HG03521 (cell line): ENCODE data around the gene TOR1A.
A peak's percentile ranks its signal among the peaks of the same experiment; 100 is the strongest.

Experiments used
- ATAC-seq: cut with Tn5 transposase; IDR thresholded peaks from one replicate; pipeline ENCODE4 v1.9.1; 2021; ENCODE audit warnings: mild to moderate bottlenecking, moderate library complexity; ENCODE audit not compliant: unreplicated experiment

The TOR1A gene

GRCh38 chr9:129823935-129824601 is at the start of gene TOR1A:
TSS of gene TOR1A (minus strand) at chr9:129824136. CDS start at chr9:129824085, 51 bp downstream.
- ATAC-seq = peak; percentile 87

- no peak for ATAC-seq
Measured at GRCh38 chr9:129871046-129871445, 47.1 kb upstream of the TOR1A start.

- no peak for ATAC-seq
Measured at GRCh38 chr9:129869585-129870501, 45.9 kb upstream of the TOR1A start.

GRCh38 chr9:129868872-129869486 is 45.0 kb upstream of the TOR1A start:
- no peak for ATAC-seq

GRCh38 chr9:129868023-129868871 is 44.3 kb upstream of the TOR1A start:
- no peak for ATAC-seq

- no peak for ATAC-seq
Measured at GRCh38 chr9:129867136-129868022, 43.4 kb upstream of the TOR1A start.

GRCh38 chr9:129866394-129867135 is 42.6 kb upstream of the TOR1A start:
- ATAC-seq = no peak

- no peak for ATAC-seq
Measured at GRCh38 chr9:129865668-129866320, 41.9 kb upstream of the TOR1A start.

GRCh38 chr9:129864991-129865647 is 41.2 kb upstream of the TOR1A start:
- ATAC-seq = no peak

GRCh38 chr9:129863059-129863690 is 39.2 kb upstream of the TOR1A start:
- ATAC-seq = no peak

GRCh38 chr9:129861447-129861827 is 37.5 kb upstream of the TOR1A start:
- ATAC-seq = no peak

GRCh38 chr9:129860653-129861446 is 36.9 kb upstream of the TOR1A start:
- ATAC-seq = no peak

- no peak for ATAC-seq
Measured at GRCh38 chr9:129858167-129858962, 34.4 kb upstream of the TOR1A start.

GRCh38 chr9:129857207-129857606 is 33.3 kb upstream of the TOR1A start:
- ATAC-seq = no peak

- no peak for ATAC-seq
Measured at GRCh38 chr9:129854588-129855110, 30.7 kb upstream of the TOR1A start.

- no peak for ATAC-seq
Measured at GRCh38 chr9:129853614-129854013, 29.7 kb upstream of the TOR1A start.
